Nephron progenitor cell (in vitro differentiated cells): Measurements from ENCODE around the gene SDCBP2.

Experiments used
- DNase-seq: peaks from one replicate; pipeline ENCODE4 v3.0.0; 2021
- H3K27ac Mint-ChIP-seq: 2 replicates; pipeline ENCODE4 v1.8.0; 2021; ENCODE audit warnings: mild to moderate bottlenecking, moderate library complexity, mixed read lengths
- H3K27me3 Mint-ChIP-seq: 2 replicates; pipeline ENCODE4 v1.8.0; 2021; ENCODE audit warnings: mild to moderate bottlenecking, low read depth, mixed read lengths; ENCODE audit not compliant: poor library complexity
- H3K36me3 Mint-ChIP-seq: 2 replicates; pipeline ENCODE4 v1.8.0; 2021; ENCODE audit warnings: low read depth, mixed read lengths
- H3K4me1 Mint-ChIP-seq: 2 replicates; pipeline ENCODE4 v1.8.0; 2021; ENCODE audit warnings: mixed read lengths
- H3K4me3 Mint-ChIP-seq: 2 replicates; pipeline ENCODE4 v1.8.0; 2021; ENCODE audit warnings: mild to moderate bottlenecking, moderate library complexity, mixed read lengths
- H3K9me3 Mint-ChIP-seq: 2 replicates; pipeline ENCODE4 v1.8.0; 2021; ENCODE audit warnings: mild to moderate bottlenecking, moderate library complexity, mixed read lengths
- TF ChIP-seq, protein P1 (sequence below): fragments of 200-600 bp; sonication (generic); IDR thresholded peaks from 2 replicates; pipeline ENCODE4 v1.5.0; 2021; ENCODE audit warnings: antibody characterized with exemption

The SDCBP2 gene

DNA sequence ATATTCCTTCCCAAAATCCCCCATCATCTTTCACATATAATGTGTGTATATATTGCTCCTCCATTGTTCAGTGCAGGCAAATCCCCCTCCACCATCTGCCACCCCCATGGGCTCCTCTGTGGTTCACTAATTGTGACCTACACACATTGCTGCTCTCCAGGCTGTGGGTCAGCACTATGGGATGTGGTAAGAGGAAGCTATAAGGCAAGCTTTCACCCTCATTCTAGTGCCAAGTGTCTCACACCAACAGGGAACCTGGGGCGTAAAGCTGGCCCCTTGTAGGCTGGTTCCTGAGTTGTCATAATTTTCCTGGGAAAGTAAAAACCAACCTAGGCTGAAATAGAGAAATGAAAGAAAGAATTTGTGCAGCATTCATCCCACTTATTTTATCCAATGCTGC lies 47.1 kb upstream of the SDCBP2 start:
- Mint-ChIP-seq H3K27ac (peak overlapping the region; percentile 89), H3K4me1 (peaks cover 78% of the 10 kb centered on the region), H3K4me3 (no peak overlapping the region), H3K36me3 (peaks cover 26% of the 10 kb centered on the region), H3K27me3 (peaks cover 2% of the 10 kb centered on the region), H3K9me3 (no peaks in the 10 kb centered on the region)
- DNase-seq = no peak
- TF ChIP-seq, protein P1, sequence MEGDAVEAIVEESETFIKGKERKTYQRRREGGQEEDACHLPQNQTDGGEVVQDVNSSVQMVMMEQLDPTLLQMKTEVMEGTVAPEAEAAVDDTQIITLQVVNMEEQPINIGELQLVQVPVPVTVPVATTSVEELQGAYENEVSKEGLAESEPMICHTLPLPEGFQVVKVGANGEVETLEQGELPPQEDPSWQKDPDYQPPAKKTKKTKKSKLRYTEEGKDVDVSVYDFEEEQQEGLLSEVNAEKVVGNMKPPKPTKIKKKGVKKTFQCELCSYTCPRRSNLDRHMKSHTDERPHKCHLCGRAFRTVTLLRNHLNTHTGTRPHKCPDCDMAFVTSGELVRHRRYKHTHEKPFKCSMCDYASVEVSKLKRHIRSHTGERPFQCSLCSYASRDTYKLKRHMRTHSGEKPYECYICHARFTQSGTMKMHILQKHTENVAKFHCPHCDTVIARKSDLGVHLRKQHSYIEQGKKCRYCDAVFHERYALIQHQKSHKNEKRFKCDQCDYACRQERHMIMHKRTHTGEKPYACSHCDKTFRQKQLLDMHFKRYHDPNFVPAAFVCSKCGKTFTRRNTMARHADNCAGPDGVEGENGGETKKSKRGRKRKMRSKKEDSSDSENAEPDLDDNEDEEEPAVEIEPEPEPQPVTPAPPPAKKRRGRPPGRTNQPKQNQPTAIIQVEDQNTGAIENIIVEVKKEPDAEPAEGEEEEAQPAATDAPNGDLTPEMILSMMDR = no peak

DNA sequence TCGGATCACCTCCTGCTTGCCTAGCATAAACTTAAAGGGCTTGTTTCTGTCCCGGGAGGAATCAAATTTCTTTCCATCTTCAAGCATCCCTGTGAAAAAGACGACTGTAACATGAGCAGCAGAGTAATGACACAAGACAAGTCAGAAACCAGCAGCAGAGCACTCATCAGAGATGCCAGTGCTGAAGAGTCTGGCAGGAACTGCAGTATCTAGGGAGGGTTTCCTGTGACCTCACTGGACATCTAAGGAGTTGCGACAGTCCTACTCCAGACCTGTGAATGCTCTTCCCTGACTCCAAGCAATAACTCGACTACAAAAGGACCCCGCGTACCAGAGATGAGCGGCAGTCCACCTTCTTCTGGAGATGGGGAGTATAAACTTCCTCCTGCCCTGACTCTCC lies 46.6 kb upstream of the SDCBP2 start:
- Mint-ChIP-seq H3K27me3 (peaks cover 2% of the 10 kb centered on the region), H3K27ac (peak overlapping the region; percentile 89), H3K36me3 (peaks cover 26% of the 10 kb centered on the region), H3K9me3 (no peaks in the 10 kb centered on the region), H3K4me1 (peaks cover 81% of the 10 kb centered on the region), H3K4me3 (peak overlapping the region; percentile 12)
- DNase-seq = no peak
- TF ChIP-seq, protein P1 = no peak

DNA sequence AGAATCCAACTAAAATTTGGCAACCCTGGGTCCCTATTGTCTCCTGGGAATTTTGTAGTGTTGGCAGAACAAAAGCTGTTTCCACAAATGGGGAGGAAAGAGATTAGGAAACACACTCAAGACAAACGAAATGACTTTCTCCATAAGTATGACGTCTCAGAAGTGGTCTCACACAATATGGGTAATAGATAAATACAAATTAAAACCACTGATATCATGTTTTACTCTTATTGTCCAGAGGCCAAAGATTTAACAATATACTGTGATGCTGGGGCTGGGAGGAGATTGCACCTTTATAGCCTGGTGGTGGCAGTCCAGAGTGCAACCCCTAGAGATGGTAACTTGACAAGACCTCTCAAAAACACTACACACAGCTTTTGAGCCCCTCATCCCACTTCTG lies 45.3 kb upstream of the SDCBP2 start:
- DNase-seq = no peak
- Mint-ChIP-seq H3K36me3 (peaks cover 26% of the 10 kb centered on the region), H3K27ac (no peak overlapping the region), H3K9me3 (no peaks in the 10 kb centered on the region), H3K4me1 (peaks cover 79% of the 10 kb centered on the region), H3K27me3 (peaks cover 2% of the 10 kb centered on the region), H3K4me3 (no peak overlapping the region)
- TF ChIP-seq, protein P1 = no peak

DNA sequence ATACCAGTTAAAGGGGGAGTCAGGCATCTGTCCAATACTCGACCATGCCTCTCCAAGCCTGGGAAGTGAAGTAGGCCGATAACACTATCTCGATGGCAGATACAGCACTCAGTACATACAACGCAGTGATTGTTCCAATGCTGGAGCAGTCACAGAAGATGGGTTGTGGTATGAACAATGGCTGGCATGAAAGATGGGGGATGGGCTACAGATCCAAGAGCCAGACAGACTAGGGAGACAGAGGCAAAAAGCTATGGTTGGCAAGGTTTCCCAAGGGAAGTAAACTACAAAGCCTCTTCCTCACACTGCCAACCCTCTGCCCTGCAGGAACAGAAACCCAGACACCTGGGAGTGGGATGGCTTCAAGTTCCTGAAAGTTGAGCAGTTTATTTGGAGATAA lies 44.7 kb upstream of the SDCBP2 start:
- Mint-ChIP-seq H3K27me3 (peaks cover 2% of the 10 kb centered on the region), H3K4me3 (no peak overlapping the region), H3K27ac (peak overlapping the region; percentile 60), H3K4me1 (peaks cover 79% of the 10 kb centered on the region), H3K9me3 (no peaks in the 10 kb centered on the region), H3K36me3 (peaks cover 29% of the 10 kb centered on the region)
- DNase-seq = no peak
- TF ChIP-seq, protein P1 = no peak

DNA sequence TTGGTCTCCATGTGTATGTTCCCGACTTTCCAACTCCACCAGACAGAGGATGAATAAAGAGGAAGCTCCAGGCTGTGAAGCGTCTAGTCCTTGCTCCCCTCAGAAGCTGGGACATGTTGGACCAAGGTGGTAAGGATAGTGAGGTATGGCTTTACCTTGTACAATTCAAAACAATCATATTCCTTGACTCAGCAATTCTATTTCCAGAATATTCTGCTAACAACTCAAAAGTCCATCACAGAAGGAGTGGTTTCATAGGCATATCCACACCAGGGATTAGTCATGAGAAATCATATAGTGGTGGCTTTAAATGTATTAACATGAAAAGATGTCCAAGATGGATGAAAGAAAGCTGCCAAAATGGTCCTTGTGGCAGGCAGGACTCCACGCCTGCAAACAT lies 44.1 kb upstream of the SDCBP2 start:
- DNase-seq = no peak
- TF ChIP-seq, protein P1 = no peak
- Mint-ChIP-seq H3K4me1 (peaks cover 79% of the 10 kb centered on the region), H3K27me3 (peaks cover 2% of the 10 kb centered on the region), H3K9me3 (no peaks in the 10 kb centered on the region), H3K4me3 (no peak overlapping the region), H3K36me3 (peaks cover 35% of the 10 kb centered on the region), H3K27ac (peak overlapping the region; percentile 60)

DNA sequence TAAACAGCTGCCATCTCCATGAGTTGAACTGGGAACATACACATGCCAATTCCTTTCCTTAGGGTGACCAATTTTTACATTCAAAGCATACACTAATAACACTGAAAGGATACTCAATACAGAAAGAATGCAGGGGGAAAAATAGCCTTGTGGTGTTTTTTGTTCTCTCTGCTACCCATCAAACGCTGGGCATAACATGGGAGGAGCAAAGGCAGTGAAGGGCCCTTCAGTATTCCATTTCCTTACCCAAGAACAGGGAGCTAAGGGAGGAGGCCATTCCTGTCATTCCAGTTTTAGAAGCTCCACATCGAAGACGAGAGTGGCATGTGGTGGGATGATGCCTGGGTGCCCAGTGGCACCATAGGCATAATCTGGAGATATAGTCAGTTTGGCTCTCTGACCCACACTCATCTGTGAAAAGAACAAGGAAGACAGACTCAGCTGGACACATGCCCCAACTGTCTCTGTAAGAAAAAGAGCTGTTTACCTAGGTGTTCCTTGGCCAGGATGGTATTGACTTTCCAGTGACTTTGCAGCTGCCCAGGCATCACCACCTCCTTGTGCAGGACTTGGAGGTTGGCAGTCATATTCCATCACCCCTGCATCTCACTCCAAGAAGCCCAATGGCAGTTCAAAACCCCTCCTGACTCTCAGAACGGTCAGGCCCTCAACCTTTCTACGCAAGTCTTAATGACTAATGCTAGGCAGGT lies 43.0 kb upstream of the SDCBP2 start:
- TF ChIP-seq, protein P1 = no peak
- Mint-ChIP-seq H3K27ac (no peak overlapping the region), H3K4me1 (peaks cover 73% of the 10 kb centered on the region), H3K9me3 (peaks cover 7% of the 10 kb centered on the region), H3K36me3 (peaks cover 45% of the 10 kb centered on the region), H3K4me3 (no peak overlapping the region), H3K27me3 (peaks cover 2% of the 10 kb centered on the region)
- DNase-seq = no peak
